Gastrocnemius medialis (tissue), 4 donors: Measurements from ENCODE around the gene ENOX2.

Experiments
- CTCF ChIP-seq, 5 experiments: fragments of 450-650 bp in 3 of 5; fragments of 200-600 bp in 2 of 5; sonication (generic) in 2 of 5; IDR thresholded peaks in 4 of 5; conservative IDR thresholded peaks in 1 of 5; 1 replicate in 4 of 5; 2 replicates in 1 of 5; pipeline ENCODE4 v1.5.1; 2016 to 2019; ENCODE audit warnings: antibody characterized with exemption in 5 of 5, mild to moderate bottlenecking in 3 of 5, moderate library complexity in 3 of 5
- POLR2A ChIP-seq, 2 donors: fragments of 450-650 bp; IDR thresholded peaks; one replicate each; pipeline ENCODE4 v1.6.1; 2017; ENCODE audit warnings: antibody characterized with exemption in 2 of 2, mild to moderate bottlenecking in 2 of 2, moderate library complexity in 2 of 2

DNA sequence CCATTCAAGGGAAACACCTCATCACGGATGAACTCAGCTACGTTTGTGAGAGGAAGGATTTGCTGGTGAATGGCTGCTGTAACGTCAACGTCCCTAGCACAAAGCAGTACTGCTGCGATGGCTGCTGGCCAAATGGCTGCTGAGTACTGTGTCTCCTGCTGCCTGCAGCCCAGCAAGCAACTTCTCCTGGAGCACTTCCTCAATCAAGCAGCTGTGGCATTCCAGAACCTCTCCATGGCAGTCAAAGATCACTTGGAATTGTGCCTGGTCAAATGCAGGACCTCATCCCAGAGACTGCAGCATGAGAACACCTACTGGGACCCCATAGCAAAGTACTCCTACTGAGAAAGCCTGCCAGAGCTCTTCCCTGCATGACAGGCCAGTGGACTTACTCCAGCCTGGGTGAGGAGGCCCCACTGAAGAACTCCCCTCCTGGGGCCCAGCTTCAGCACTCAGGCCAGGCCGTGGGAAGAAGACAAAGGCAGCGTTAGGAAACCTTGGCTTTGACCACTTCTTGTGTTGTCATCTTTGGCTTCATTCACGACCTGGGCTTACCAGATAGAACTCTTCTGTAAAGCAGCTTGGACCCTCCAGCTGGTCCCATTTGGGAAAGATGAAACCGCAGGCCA lies 256.9 kb downstream of the ENOX2 start:
- TF ChIP-seq POLR2A (IDR thresholded peaks at IDR 0.05) = no peak
- TF ChIP-seq CTCF (IDR thresholded peaks at IDR 0.05 in 4 of 5, conservative IDR thresholded peaks at IDR 0.05 in 1 of 5) = no peak
